ENCODE measurements around the gene SYT1.
"Not testable (repeated sequence)": the region's sequence is repeated elsewhere in the genome, so short reads cannot be mapped to it uniquely, and the experiment has no call there.

SYT1 gene

GRCh38 chr12:79421236-79421740, 556.7 kb downstream of the SYT1 start:
- no peak for TF ChIP-seq CTCF (IDR thresholded peaks at IDR 0.05; ENCODE audit: low read depth, low read length)
- H3K4me3 ChIP-seq (ENCODE audit: low read depth, low read length) = no peak overlapping the region

GRCh38 chr12:79422060-79422812, 557.7 kb downstream of the SYT1 start:
- no peak overlapping the region for H3K4me3 ChIP-seq (ENCODE audit: low read depth, low read length)
- no peak for TF ChIP-seq CTCF (IDR thresholded peaks at IDR 0.05; ENCODE audit: low read depth, low read length)

GRCh38 chr12:79423560-79423959, 559.0 kb downstream of the SYT1 start:
- H3K4me3 ChIP-seq (ENCODE audit: low read depth, low read length) = no peak overlapping the region
- no peak for TF ChIP-seq CTCF (IDR thresholded peaks at IDR 0.05; ENCODE audit: low read depth, low read length)

GRCh38 chr12:79424109-79424721, 559.6 kb downstream of the SYT1 start:
- no peak overlapping the region for H3K4me3 ChIP-seq (ENCODE audit: low read depth, low read length)
- no peak for TF ChIP-seq CTCF (IDR thresholded peaks at IDR 0.05; ENCODE audit: low read depth, low read length)

- TF ChIP-seq CTCF (IDR thresholded peaks at IDR 0.05; ENCODE audit: low read depth, low read length) = no peak
- H3K4me3 ChIP-seq (ENCODE audit: low read depth, low read length) = no peak overlapping the region
Measured at GRCh38 chr12:79426121-79426520, 561.5 kb downstream of the SYT1 start.

GRCh38 chr12:79426744-79427143, 562.2 kb downstream of the SYT1 start:
- not testable (repeated sequence) for H3K4me3 ChIP-seq (ENCODE audit: low read depth, low read length)

- no peak overlapping the region for H3K4me3 ChIP-seq (ENCODE audit: low read depth, low read length)
- TF ChIP-seq CTCF (IDR thresholded peaks at IDR 0.05; ENCODE audit: low read depth, low read length) = no peak
Measured at GRCh38 chr12:79433465-79434072, 569.0 kb downstream of the SYT1 start.

All from WI38 (cell line).